HG03135 (cell line): ENCODE measurements around the gene VAV2.
"Not testable (repeated sequence)": the region's sequence is repeated elsewhere in the genome, so short reads cannot be mapped to it uniquely, and the experiment has no call there.

ENCODE experiments used
- ATAC-seq: cut with Tn5 transposase; IDR thresholded peaks from one replicate; pipeline ENCODE4 v1.9.1; 2021; ENCODE audit warnings: mild to moderate bottlenecking, moderate library complexity; ENCODE audit not compliant: unreplicated experiment

The VAV2 gene

GRCh38 chr9:133938753-133939152, 53.4 kb downstream of the VAV2 start:
- ATAC-seq, result no peak

DNA sequence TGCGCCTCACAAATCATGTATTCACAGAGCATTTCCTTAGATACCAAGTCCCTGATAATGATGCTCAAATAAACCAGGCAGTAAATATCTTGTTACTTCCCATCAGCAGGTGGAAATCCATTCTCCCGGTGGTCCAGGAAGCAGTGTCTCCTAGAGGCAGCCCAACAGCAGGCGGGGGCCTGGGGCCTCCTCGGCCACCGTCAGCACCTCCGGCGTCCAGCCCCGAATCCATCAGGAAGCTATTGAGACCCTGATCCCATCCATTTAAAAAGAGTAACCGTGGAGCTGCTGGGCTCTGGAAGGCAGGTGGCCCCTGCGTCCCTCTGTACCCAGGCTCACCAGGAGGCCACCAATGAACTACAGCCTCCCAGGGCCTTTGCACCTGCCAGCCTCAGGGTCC, 54.0 kb downstream of the VAV2 start:
- no peak for ATAC-seq

DNA sequence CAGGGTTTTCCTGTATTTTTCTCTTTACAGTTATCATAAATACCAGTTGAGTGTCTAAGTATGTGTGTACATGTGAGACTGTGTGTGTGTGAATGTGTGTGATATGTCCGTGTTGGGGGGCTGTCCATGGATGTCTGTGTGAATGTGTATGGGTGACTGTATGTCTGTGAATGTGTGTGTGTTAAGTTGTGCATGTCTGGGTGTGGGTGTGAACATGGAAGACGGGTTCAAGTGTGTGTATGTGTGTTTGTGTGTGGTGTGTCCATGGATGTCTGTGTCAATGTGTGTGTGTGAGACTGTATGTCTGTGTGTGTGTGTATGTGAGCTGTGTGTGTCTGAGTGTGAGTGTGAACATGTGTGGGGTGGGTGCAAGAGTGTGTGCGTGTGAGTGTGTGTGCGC, 55.0 kb downstream of the VAV2 start:
- no peak for ATAC-seq

DNA sequence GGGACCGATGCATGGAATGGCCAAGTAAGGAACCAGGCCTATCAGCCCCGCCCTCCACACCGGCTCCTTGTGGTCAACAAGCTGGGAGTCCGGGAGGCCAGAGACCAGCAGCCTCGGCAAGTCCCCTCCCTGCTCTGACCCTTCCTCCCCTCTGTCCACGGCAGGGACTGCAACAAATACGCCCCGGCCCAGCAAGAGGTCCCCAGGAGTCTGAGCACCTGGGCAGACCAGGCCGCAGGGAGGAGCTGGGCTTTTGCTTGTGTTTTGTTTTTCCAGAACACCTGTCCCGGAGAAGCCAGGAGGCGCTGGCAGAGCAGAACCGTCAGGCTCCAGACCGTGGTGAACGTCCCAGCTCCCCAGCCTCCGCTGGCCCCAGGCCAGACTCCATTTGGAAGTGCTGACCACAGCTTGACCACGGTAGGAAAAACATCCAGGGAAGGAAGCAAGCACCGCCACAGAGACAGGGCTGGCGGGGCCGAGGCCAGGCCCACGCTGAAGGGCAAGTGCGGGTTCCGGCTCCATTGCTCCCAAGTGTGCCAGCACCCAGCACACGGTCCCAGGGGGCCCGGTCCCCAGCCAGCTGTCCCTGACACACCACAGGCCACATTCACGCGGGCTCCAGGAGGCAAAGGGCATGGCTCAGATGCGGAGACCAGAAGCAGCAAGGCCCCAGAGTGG, 56.7 kb downstream of the VAV2 start:
- no peak for ATAC-seq

DNA sequence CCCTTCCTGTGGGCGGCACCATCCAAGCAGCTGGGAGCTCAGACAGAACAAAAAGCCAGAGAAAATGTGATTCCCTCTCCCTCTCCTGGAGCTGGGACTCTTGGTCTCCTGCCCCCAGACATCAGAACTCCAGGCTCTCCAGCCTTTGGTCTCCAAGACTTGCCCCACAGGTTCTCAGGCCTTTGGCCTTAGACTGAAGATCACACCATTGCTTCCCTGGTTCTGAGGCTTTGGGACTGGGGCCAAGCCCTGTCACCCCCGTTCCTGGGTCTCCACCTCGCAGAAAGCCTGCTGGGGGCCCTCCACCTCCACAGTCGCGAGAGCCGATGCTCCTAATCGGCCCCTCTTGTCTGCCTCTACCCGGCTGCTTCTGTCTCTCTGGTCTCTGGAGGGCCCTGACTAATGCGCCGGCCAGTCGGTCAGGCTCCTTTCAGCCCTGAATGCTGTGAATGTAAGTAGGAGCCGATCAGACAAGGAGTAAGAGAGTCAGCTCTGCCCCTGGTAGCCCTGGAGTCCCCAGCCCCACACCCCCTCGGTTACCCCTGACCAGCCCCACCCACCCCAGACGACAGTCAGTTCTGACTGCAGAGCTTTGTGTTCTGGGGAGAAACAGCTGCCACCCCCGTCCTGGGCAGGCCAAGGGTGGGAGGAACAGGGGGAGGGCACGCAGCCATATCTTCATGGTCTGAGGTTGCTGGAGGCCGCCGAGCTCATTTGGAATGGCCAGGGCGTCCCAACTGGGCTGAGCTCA, 57.5 kb downstream of the VAV2 start:
- ATAC-seq, result no peak

GRCh38 chr9:133933426-133934026, 58.6 kb downstream of the VAV2 start:
- no peak for ATAC-seq

- ATAC-seq, result no peak
These were observed 59.5 kb downstream of the VAV2 start for GRCh38 chr9:133932633-133933032.

DNA sequence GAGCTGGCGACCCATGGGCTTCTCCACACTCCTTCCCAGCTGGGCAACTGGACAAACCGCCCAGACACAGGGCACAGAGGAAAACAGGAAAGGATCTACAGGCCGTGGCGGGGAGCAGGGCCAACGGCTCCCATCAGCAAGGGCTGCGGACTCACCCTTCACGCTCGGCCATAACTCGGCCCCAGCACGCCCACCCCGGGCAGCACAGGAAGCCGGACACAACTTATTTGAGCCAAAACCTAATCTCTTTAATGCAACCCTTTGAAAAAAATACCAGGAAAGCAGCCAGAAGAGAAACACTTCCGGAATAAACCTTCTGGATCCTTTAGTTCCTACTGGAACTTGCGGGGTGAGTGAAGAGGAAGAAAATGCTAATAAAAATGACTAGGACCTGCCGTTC, 59.9 kb downstream of the VAV2 start:
- ATAC-seq, result no peak

- no peak for ATAC-seq
These were observed 61.2 kb downstream of the VAV2 start for GRCh38 chr9:133930682-133931485.

DNA sequence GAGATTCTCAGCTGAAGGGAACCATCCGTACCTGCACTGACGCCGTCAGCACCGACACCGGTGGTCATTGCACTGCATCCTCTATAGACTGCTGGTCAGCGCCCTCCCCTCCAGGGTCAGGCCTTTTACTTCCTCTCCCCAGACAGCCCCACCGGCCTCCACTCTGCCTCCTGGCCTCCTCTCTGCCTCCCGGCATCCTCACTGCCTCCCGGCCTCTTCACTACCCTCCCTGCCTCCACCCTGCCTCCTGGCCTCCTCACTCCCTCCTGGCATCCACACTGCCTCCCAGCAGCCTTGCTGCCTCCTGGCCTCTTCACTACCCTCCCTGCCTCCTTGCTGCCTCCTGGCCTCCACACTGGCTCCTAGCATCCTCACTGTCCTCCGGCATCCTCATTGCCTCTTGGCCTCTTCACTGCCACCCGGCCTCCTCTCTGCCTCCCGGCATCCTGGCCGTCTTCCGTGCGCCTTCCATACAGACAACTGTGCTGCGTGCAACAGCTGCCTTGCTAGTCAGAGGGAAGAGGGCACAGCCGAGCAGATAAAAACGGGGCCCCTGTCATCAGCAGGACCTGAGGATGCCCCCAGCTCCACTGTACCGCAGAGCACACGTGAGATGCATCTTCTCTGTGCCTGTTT, 62.0 kb downstream of the VAV2 start:
- ATAC-seq, result no peak

- no peak for ATAC-seq
These were observed 62.5 kb downstream of the VAV2 start for GRCh38 chr9:133929599-133929998.

DNA sequence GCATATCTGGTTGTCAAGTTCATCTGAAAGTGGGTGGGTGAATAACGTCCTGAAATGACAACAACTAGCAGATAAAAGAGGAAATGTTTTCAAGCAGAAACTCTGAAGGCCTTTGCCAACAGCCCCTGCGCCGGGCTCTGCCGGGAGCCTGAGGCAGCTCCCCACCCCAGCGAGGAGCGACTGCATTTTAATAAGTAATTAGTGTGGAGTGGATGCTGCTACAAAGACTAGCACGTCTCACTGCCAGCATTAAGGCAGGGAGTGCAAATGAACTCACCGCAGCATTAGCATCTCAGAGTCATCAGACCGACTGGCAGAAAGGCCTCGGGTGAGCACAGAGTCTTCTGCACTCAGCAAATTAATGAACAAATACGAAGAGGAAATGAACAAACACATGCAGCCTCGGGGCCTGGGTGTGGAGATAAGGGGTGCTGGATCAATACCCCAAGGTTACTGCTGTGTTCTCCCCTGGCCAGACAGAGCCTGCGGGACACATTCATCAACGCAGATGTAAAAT, 63.8 kb downstream of the VAV2 start:
- no peak for ATAC-seq

DNA sequence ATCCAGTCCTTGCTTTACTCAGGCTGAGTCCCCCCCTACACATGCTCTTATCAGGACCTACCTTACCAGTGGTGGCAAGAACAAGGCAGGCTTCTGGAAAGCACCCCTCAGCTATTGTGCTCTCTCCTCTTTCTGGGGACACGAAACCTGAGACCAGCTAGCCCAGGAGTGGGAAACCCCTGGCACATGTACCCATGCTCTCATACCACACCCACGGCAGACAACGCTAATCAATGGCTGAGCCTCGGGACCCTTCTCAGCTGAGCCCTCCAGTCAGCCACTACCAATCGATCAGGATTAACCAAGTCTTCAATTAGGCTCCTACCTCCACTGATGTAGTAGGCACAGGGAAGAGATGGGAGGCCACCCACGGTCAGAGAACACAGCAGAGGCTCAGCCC, 65.1 kb downstream of the VAV2 start:
- no peak for ATAC-seq

DNA sequence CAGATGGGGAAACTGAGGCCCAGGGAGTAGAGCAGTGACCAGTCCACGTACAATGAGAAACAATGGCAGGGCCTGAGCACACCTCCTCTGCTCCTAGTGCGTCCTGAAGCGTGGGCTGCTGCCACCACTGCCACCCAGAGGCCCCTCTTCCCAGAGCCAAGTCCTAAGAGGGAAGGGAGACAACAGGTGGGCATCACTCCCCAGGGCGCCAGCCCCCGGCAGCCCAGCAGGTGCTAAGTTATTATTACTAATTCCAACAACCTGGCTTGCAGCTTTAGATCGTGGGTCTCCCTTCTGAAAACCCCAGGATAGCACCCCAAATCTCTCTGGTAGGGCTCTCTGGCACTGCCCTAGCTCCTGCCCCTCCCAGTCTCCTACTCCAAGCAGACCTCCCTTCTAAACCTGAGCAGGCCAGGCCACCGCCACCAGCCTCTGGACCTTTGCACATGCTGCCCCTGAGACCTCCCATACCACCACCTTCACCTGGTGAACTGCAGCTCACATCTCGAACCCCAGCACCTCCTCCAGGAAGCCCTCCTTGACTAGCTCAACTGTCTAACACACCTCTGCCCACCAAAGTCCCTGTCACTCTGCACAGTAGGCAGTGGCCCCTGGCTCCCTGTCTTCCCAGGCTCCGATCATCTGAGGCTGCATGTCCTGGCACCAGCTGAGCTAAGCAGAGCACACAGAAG, 65.8 kb downstream of the VAV2 start:
- ATAC-seq, result no peak

DNA sequence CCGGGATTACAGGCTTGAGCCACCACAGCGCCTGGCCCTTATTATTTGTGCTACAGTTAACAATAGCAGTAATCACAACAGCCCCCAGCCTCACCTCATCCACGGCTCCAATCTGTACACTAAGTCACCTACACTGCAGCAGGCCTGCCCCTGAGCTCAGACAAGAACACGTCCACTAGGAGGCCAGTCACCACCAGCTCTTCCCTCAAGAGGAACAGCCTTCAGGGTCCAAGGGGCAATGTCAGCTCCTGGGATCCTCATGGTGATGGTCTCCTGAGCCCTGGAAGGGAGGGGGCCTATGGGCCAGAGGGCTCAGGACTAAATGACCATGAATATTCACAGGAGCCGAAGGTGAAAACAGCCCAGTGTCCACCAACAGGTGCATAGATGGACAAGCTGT, 67.7 kb downstream of the VAV2 start:
- ATAC-seq, result no peak

DNA sequence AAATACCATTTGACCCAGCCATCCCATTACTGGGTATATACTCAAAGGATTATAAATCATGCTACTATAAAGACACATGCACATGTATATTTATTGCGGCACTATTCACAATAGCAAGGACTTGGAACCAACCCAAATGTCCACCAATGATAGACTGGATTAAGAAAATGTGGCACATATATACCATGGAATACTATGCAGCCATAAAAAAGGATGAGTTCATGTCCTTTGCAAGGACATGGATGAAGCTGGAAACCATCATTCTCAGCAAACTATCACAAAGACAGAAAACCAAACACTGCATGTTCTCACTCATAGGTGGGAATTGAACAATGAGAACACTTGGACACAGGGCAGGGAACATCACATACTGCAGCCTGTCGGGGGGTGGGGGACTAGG, 68.5 kb downstream of the VAV2 start:
- not testable (repeated sequence) for ATAC-seq

DNA sequence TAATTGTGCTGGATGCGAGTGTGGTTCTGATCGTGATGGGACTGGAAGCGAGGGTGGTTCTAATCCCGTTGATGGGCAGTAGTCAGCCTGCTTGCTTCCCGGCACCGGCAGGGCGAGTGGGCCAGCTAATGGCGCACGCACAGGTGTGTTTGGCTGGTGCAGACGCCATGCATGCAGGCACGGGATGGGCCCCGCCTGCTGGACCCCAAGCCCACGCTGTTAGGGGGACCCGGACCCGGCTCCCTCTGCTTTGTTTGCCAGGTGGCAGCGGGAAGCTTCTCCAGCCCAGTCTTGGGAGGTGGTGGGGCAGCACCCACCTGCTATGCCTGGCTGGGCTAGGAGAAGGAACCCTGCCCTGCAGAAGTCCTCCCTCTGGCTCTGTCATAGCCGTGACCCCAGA, 70.3 kb downstream of the VAV2 start:
- no peak for ATAC-seq

DNA sequence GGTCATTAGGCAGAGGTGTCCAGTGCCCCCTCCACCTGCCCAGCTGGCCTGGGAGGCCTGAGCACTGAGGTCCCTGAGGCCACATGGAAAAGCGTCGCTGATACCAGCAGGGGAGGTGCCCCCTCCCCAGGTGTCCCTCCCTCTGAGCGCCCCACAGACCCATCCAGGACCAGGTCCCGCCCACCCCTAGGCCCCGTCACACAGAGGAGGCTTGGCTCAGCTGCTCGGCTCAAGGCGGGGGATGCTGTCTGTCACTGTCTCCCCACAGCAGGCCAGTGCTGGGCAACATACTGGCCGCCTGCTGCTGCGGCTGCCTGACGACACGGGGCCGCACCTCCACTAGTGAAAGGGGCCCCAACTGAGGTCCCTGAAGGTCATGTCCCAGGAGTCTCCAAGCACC, 71.7 kb downstream of the VAV2 start:
- no peak for ATAC-seq

- no peak for ATAC-seq
These were observed 72.6 kb downstream of the VAV2 start for GRCh38 chr9:133919253-133920115.
